ENCODE data around the gene DRP2.
"Not testable (repeated sequence)": the region's sequence is repeated elsewhere in the genome, so short reads cannot be mapped to it uniquely, and the experiment has no call there.

DRP2 gene

GRCh38 chrX:101237041-101237440, 17.5 kb downstream of the DRP2 start:
- no peak for DNase-seq

DNA sequence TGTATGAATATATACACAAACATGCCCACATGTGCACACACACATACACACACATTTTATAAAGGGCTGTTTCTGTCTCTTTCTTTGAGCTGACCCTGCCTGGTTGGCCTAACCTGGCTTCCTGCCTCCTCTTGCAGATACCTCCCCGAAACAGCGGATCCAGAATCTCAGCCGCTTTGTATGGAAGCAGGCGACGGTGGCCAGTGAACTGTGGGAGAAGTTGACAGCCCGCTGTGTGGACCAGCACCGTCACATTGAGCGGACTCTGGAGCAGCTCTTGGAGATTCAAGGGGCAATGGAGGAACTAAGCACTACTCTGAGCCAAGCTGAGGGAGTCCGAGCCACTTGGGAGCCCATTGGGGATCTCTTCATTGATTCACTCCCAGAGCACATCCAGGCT, 21.9 kb downstream of the DRP2 start:
- no peak for DNase-seq

- DNase-seq: no peak
These were observed 33.0 kb downstream of the DRP2 start for GRCh38 chrX:101252634-101253033.

- DNase-seq: peak; percentile 16
These were observed 38.1 kb downstream of the DRP2 start for GRCh38 chrX:101257448-101258258.

- no peak for DNase-seq
These were observed 38.6 kb downstream of the DRP2 start for GRCh38 chrX:101258259-101258581.

GRCh38 chrX:101260435-101260834, 40.8 kb downstream of the DRP2 start:
- DNase-seq: no peak

GRCh38 chrX:101262590-101262989, 43.0 kb downstream of the DRP2 start:
- no peak for DNase-seq

DNA sequence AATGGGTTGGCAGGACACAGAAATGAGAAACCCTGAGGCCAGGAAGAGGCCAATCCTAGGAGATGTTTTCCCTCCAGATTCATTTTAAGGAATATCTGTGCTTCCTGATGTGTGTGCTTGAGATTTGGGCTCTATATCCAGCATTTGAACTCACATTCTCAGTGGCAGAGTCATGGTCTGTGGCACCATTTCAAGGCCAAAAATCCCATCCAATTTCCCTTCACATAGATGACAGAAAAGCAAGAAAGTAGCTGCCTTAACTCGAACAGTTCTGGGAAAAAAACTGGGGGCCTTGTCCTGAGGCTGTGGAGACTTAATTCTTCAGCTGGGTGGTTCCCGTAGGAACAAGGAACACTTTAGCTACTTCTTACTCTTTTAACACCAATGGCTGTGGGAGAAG, 44.2 kb downstream of the DRP2 start:
- no peak for DNase-seq

DNA sequence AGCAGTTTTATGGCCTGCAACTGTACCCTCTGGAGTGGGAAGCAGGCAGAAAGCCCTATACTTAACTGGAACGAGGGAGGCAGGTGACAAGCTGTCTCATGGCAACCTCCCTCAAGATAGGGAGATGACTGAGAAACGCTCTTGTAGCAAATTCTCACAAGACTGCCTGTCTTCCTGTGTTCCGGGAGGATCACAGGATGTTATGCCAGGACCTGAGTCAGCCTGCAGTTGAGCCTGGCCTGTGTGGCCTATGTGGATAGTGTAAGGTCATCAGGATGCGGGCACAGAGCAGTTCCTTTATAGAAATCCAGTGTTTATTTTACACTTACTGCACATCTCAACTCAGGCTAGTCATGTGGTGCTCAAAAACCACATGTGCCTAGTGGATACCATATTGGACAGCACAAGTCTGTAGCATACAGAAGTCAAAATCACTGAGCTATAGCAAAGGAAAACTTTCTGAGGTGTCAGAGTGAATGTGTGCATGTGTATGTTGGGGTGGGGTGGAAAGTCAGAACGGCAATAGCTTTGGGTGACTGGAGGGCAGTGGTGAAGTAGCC, 46.4 kb downstream of the DRP2 start:
- DNase-seq: peak; percentile 56

- no peak for DNase-seq
These were observed 54.6 kb downstream of the DRP2 start for GRCh38 chrX:101274198-101274597.

DNA sequence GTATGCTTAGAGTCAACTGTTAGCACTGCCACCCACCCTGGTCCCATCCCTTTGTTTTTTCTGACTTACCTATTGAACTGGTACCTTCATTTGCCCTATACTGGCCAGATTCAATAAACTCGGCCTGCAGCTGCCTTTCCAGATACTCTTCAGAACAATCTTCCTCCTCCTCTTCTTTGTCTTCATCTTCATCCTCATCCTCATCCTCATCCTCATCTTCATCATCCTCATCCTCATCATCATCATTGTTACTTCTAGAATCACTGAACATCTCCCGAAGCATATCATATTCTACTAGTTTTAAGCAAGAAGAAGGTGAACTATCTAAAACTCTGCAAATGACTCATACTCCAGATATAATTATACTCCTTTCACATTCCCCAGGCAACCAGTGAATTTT, 56.7 kb downstream of the DRP2 start:
- no peak for DNase-seq

DNA sequence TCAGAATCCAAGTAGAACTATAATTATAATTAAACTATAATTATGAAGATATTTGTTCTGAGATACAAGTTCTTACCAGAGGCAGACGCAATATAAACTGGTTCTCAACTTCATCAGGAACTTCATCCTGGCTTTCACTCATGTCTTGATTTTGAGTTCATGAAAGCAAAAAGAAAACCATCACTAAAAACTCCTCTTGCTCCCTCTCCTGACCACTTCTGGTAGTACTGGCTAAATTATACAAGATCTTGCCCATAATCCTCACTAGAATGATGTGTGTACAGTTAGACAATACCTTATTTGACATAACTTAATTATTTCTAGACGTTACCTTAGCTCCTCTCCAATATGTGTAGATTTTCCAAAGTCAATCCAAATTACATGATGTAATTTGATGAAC, 67.8 kb downstream of the DRP2 start:
- peak; percentile 44 for DNase-seq

- peak; percentile 14 for DNase-seq
These were observed 71.5 kb downstream of the DRP2 start, which contains the start of gene TAF7L for GRCh38 chrX:101290957-101291603. Gene TAF7L, minus strand, starts transcription at chrX:101291334. Its CDS starts 3,791 bp downstream, at chrX:101287543.

DNA sequence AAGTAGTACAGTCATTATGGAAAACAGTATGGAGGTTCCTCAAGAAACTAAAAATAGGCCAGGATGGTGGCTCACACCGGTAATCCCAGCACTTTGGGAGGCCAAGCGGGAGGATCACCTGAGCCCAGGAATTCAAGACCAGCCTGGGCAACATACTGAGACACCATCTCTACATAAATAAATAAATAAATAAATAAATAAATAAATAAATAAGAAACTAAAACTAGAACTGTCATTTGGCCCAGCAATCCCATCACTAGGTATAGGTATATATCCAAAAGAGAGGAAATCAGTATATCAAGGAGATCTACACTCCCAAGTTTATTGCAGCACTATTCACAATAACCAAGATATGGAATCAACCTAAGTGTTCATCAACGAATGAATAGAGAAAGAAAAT, 76.0 kb downstream of the DRP2 start:
- DNase-seq: not testable (repeated sequence)

DNA sequence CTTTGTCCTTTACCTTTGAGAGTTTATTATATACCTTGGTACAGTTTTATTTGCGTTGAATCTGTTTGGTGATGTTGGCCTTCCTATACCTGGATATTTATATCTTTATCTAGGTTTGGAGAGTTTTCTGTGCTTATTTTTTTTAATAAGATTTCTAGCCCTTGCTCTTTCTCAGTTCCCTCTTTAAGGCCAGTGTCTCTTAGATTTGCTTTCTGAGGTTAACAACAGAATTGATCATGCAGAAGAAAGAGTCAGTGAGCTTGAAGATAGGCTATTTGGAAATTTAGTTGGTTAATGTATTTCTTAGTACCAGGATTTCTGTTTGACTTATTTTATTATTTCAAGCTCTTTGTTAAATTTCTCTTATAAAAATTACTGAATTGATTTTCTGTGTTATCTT, 84.2 kb downstream of the DRP2 start:
- no peak for DNase-seq
